ENCODE data around the gene BANK1. TPM values are rescaled to one million over a fixed set of nuclear protein-coding genes. Genes with fewer than 3 reads are reported as not detected.

BANK1 gene
- total RNA-seq, 2 experiments from 2014 or later: not detected

- ChIA-PET CTCF (ENCODE audit: unreplicated experiment) (no interaction called here), POLR2A (no interaction called here)
- Histone ChIP-seq H3K9me3 (ENCODE audit: low read length) (no peaks in the 10 kb centered on the region), H3K36me3 (ENCODE audit: insufficient read depth, low read length) (no peaks in the 10 kb centered on the region), H4K20me1 (ENCODE audit: insufficient read depth, low read length) (no peaks in the 10 kb centered on the region), H3K9me2 (ENCODE audit: insufficient read depth, low read length) (no peaks in the 10 kb centered on the region), H3K4me1 (ENCODE audit: insufficient read depth, low read length, poor library complexity, severe bottlenecking) (no peaks in the 10 kb centered on the region), H3K27ac (ENCODE audit: low read depth, low read length, poor library complexity, severe bottlenecking) (no peak overlapping the region), H3K4me3 (ENCODE audit: low read depth, low read length, poor library complexity, severe bottlenecking) (no peak overlapping the region), H3K79me2 (ENCODE audit: insufficient read depth, low read depth, low read length) (no peaks in the 10 kb centered on the region), H3K4me2 (ENCODE audit: low read length) (no peak overlapping the region), H2AFZ (ENCODE audit: low read length) (no peak overlapping the region)
- TF ChIP-seq CTCF (conservative IDR thresholded peaks at IDR 0.05; ENCODE audit: low read length) (no peak), EZH2phosphoT487 (IDR thresholded peaks at IDR 0.05; ENCODE audit: borderline replicate concordance, low read depth, low read length) (no peak)
- BruUV-seq (replicated peaks): no TSS peak
- no peak for DNase-seq (ENCODE audit: low spot score)
- intact Hi-C loops (cut with micrococcal nuclease; ENCODE audit: unreplicated experiment): no loop called here
Measured at GRCh38 chr4:101825953-101826352, 35.4 kb downstream of the BANK1 start.

GRCh38 chr4:101831816-101832215 lies 41.3 kb downstream of the BANK1 start:
- H3K36me3 ChIP-seq (ENCODE audit: insufficient read depth, low read length): no peaks in the 10 kb centered on the region
- BruUV-seq (replicated peaks): no TSS peak
- H3K9me2 ChIP-seq (ENCODE audit: insufficient read depth, low read length): no peaks in the 10 kb centered on the region
- H3K4me2 ChIP-seq (ENCODE audit: low read length): no peak overlapping the region
- no peaks in the 10 kb centered on the region for H4K20me1 ChIP-seq (ENCODE audit: insufficient read depth, low read length)
- H2AFZ ChIP-seq (ENCODE audit: low read length): no peak overlapping the region
- no peak for DNase-seq (ENCODE audit: low spot score)
- H3K27ac ChIP-seq (ENCODE audit: low read depth, low read length, poor library complexity, severe bottlenecking): no peak overlapping the region
- no peaks in the 10 kb centered on the region for H3K79me2 ChIP-seq (ENCODE audit: insufficient read depth, low read depth, low read length)
- H3K4me3 ChIP-seq (ENCODE audit: low read depth, low read length, poor library complexity, severe bottlenecking): no peak overlapping the region
- intact Hi-C loops (cut with micrococcal nuclease; ENCODE audit: unreplicated experiment): no loop called here
- TF ChIP-seq CTCF (conservative IDR thresholded peaks at IDR 0.05; ENCODE audit: low read length): no peak
- no peak for TF ChIP-seq EZH2phosphoT487 (IDR thresholded peaks at IDR 0.05; ENCODE audit: borderline replicate concordance, low read depth, low read length)
- H3K9me3 ChIP-seq (ENCODE audit: low read length): no peaks in the 10 kb centered on the region
- H3K4me1 ChIP-seq (ENCODE audit: insufficient read depth, low read length, poor library complexity, severe bottlenecking): no peaks in the 10 kb centered on the region
- ChIA-PET CTCF (ENCODE audit: unreplicated experiment) (no interaction called here), POLR2A (no interaction called here)

- Histone ChIP-seq H3K4me1 (ENCODE audit: insufficient read depth, low read length, poor library complexity, severe bottlenecking) (no peaks in the 10 kb centered on the region), H4K20me1 (ENCODE audit: insufficient read depth, low read length) (no peaks in the 10 kb centered on the region), H3K9me2 (ENCODE audit: insufficient read depth, low read length) (no peaks in the 10 kb centered on the region), H3K36me3 (ENCODE audit: insufficient read depth, low read length) (no peaks in the 10 kb centered on the region), H2AFZ (ENCODE audit: low read length) (no peak overlapping the region), H3K4me3 (ENCODE audit: low read depth, low read length, poor library complexity, severe bottlenecking) (no peak overlapping the region), H3K9me3 (ENCODE audit: low read length) (no peaks in the 10 kb centered on the region), H3K27ac (ENCODE audit: low read depth, low read length, poor library complexity, severe bottlenecking) (no peak overlapping the region), H3K79me2 (ENCODE audit: insufficient read depth, low read depth, low read length) (no peaks in the 10 kb centered on the region), H3K4me2 (ENCODE audit: low read length) (no peak overlapping the region)
- no peak for TF ChIP-seq EZH2phosphoT487 (IDR thresholded peaks at IDR 0.05; ENCODE audit: borderline replicate concordance, low read depth, low read length)
- TF ChIP-seq CTCF (conservative IDR thresholded peaks at IDR 0.05; ENCODE audit: low read length): no peak
- no peak for DNase-seq (ENCODE audit: low spot score)
- ChIA-PET POLR2A (interaction anchor here (0.7 kb wide), 1 partner anchor 143 kb away, joined by 3 read pairs; no protein-coding TSS in a partner anchor), CTCF (ENCODE audit: unreplicated experiment) (no interaction called here)
- BruUV-seq (replicated peaks): no TSS peak
- intact Hi-C loops (cut with micrococcal nuclease; ENCODE audit: unreplicated experiment): no loop called here
Measured at GRCh38 chr4:101833480-101833879, 43.0 kb downstream of the BANK1 start.
